Measurements from ENCODE around the gene CDC42EP4. TPM values are rescaled to one million over a fixed set of nuclear protein-coding genes. Genes with fewer than 3 reads are reported as not detected.

The CDC42EP4 gene
- total RNA-seq, 1 donor from 2014 or later: 33.4 TPM

GRCh38 chr17:73269791-73270190 is 42.0 kb downstream of the CDC42EP4 start:
- no peaks in the 10 kb centered on the region for H3K36me3 Mint-ChIP-seq (ENCODE audit: low read depth)
- no peak for TF ChIP-seq CTCF (conservative IDR thresholded peaks at IDR 0.05)

DNA sequence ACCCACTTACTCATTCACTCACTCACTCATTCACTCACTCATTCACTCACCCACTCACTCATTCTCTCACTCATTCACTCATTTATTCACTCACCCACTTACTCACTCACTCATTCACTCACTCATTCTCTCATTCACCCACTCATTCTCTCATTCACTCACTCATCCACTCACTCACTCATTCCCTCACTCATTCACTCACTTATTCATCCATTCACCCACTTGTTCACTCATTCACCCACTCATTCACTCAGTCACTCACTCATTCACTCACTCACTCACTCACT is 42.5 kb downstream of the CDC42EP4 start:
- Mint-ChIP-seq H3K36me3 (ENCODE audit: low read depth) (no peaks in the 10 kb centered on the region), H3K9me3 (no peaks in the 10 kb centered on the region), H3K27me3 (ENCODE audit: low read depth) (peaks cover 46% of the 10 kb centered on the region), H3K4me3 (no peak overlapping the region), H3K27ac (ENCODE audit: unreplicated experiment) (no peak overlapping the region), H3K4me1 (peaks cover 30% of the 10 kb centered on the region)
- no peak for TF ChIP-seq CTCF (conservative IDR thresholded peaks at IDR 0.05)
- DNase-seq (ENCODE audit: low read depth, low spot score): no peak

More at GRCh38 chr17:73269791-73270190, 42.0 kb downstream of the CDC42EP4 start:
- no peaks in the 10 kb centered on the region for H3K9me3 Mint-ChIP-seq
- H3K4me3 Mint-ChIP-seq: no peak overlapping the region
- no peak overlapping the region for H3K27ac Mint-ChIP-seq (ENCODE audit: unreplicated experiment)
- DNase-seq (ENCODE audit: low read depth, low spot score): no peak
- peaks cover 51% of the 10 kb centered on the region for H3K27me3 Mint-ChIP-seq (ENCODE audit: low read depth)
- peaks cover 30% of the 10 kb centered on the region for H3K4me1 Mint-ChIP-seq

DNA sequence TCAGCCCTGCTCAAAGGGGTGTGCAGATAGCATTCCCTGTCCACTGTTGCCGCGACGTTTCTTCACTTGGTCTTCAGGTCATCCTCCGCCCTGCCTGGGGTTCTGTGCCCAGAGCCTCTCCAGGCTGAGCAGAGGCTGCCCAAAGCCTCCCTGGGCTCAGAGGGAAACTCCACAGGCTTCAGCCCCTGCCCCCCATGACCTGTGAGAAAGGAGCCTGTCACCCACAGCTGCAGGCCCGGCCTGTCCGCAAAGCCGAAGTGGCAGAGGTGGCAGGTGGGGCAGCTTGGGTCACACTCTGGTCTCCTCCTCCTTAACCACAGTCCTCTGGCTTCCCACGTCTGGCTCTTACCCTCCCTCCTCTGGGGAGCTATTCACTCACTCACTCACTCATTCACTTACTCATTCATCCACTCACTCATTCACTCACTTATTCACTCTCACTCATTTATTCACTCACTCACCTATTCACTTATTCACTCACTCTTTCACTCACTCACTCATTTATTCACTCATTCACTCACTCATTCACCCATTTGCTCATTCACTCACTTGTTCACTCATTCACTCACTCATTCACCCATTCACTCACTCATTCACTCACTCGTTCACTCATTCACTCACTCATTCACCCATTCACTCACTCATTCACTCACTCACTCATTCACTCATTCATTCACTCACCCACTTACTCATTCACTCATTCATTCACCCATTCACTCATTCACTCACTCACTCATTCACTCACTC is 43.0 kb downstream of the CDC42EP4 start:
- no peak overlapping the region for H3K27ac Mint-ChIP-seq (ENCODE audit: unreplicated experiment)
- no peak overlapping the region for H3K4me3 Mint-ChIP-seq
- H3K9me3 Mint-ChIP-seq: no peaks in the 10 kb centered on the region
- H3K36me3 Mint-ChIP-seq (ENCODE audit: low read depth): no peaks in the 10 kb centered on the region
- no peak for DNase-seq (ENCODE audit: low read depth, low spot score)
- peaks cover 44% of the 10 kb centered on the region for H3K27me3 Mint-ChIP-seq (ENCODE audit: low read depth)
- TF ChIP-seq CTCF (conservative IDR thresholded peaks at IDR 0.05): no peak
- H3K4me1 Mint-ChIP-seq: peaks cover 30% of the 10 kb centered on the region

GRCh38 chr17:73267648-73268537 is 43.9 kb downstream of the CDC42EP4 start:
- no peak overlapping the region for H3K27ac Mint-ChIP-seq (ENCODE audit: unreplicated experiment)

GRCh38 chr17:73266796-73267195 is 45.0 kb downstream of the CDC42EP4 start:
- Mint-ChIP-seq H3K36me3 (ENCODE audit: low read depth) (no peaks in the 10 kb centered on the region), H3K27ac (ENCODE audit: unreplicated experiment) (no peak overlapping the region), H3K4me3 (no peak overlapping the region), H3K27me3 (ENCODE audit: low read depth) (peaks cover 46% of the 10 kb centered on the region), H3K4me1 (peaks cover 39% of the 10 kb centered on the region), H3K9me3 (no peaks in the 10 kb centered on the region)
- DNase-seq (ENCODE audit: low read depth, low spot score): no peak
- no peak for TF ChIP-seq CTCF (conservative IDR thresholded peaks at IDR 0.05)

More at GRCh38 chr17:73267648-73268537, 43.9 kb downstream of the CDC42EP4 start:
- H3K36me3 Mint-ChIP-seq (ENCODE audit: low read depth): no peaks in the 10 kb centered on the region
- no peak overlapping the region for H3K4me3 Mint-ChIP-seq
- peaks cover 44% of the 10 kb centered on the region for H3K27me3 Mint-ChIP-seq (ENCODE audit: low read depth)
- no peaks in the 10 kb centered on the region for H3K9me3 Mint-ChIP-seq
- DNase-seq (ENCODE audit: low read depth, low spot score): no peak
- no peak for TF ChIP-seq CTCF (conservative IDR thresholded peaks at IDR 0.05)
- H3K4me1 Mint-ChIP-seq: peaks cover 36% of the 10 kb centered on the region
